BE2C (cell line): ENCODE results near the gene STOX2.

ENCODE experiments used
- DNase-seq: peaks from one replicate; pipeline ENCODE4 v3.0.0-alpha.2; 2020
- H3K27me3 ChIP-seq: fragments of 250-450 bp; sonication (Bioruptor Pico); 2 replicates; pipeline ENCODE4 v1.5.1; 2020; ENCODE audit warnings: mild to moderate bottlenecking
- H3K36me3 ChIP-seq: fragments of 250-450 bp; sonication (Bioruptor Pico); 2 replicates; pipeline ENCODE4 v1.5.1; 2020; ENCODE audit warnings: mild to moderate bottlenecking
- H3K4me1 ChIP-seq: fragments of 250-450 bp; sonication (Bioruptor Pico); 2 replicates; pipeline ENCODE4 v1.5.1; 2020
- H3K4me3 ChIP-seq: 2 replicates; pipeline ENCODE4 v1.5.1; 2011; ENCODE audit warnings: low read depth, low read length
- H3K9me3 ChIP-seq: fragments of 250-450 bp; sonication (Bioruptor Pico); 2 replicates; pipeline ENCODE4 v1.5.1; 2020
- TF ChIP-seq, protein P1 (sequence below): IDR thresholded peaks from 2 replicates; pipeline ENCODE4 v1.5.1; 2012; ENCODE audit warnings: mild to moderate bottlenecking, low read depth, low read length

STOX2 gene

DNA sequence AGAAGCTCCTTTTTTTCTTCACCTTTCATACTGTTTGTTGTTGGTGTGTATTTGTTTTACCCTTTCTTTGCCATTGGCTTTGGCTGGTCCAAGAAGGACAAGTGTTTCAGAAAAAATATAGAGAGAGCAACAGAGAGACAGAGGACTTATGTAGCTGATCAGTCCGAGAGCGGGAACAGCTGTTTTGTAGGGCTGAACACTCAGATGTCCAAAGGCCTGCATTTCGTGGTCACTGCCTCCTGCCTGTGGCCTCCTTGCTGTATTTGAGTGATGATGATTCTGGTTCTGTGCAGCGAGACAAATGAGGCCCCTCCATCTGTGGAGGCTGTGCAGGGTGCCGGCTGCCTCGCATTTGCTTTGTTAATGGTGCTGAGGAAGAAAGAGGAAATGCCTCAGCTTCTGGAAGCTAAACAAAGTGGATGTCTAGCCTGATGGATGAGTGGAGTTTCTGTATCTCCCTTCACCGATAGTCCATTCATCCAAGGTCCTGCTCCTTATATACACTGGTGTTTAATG, 19.8 kb upstream of the STOX2 start:
- Histone ChIP-seq H3K36me3 (no peaks in the 10 kb centered on the region), H3K4me3 (no peak overlapping the region), H3K27me3 (no peaks in the 10 kb centered on the region), H3K4me1 (peaks cover 2% of the 10 kb centered on the region; the same call in 1 of the 2 replicates), H3K9me3 (no peaks in the 10 kb centered on the region)
- no peak for DNase-seq
- TF ChIP-seq, protein P1, sequence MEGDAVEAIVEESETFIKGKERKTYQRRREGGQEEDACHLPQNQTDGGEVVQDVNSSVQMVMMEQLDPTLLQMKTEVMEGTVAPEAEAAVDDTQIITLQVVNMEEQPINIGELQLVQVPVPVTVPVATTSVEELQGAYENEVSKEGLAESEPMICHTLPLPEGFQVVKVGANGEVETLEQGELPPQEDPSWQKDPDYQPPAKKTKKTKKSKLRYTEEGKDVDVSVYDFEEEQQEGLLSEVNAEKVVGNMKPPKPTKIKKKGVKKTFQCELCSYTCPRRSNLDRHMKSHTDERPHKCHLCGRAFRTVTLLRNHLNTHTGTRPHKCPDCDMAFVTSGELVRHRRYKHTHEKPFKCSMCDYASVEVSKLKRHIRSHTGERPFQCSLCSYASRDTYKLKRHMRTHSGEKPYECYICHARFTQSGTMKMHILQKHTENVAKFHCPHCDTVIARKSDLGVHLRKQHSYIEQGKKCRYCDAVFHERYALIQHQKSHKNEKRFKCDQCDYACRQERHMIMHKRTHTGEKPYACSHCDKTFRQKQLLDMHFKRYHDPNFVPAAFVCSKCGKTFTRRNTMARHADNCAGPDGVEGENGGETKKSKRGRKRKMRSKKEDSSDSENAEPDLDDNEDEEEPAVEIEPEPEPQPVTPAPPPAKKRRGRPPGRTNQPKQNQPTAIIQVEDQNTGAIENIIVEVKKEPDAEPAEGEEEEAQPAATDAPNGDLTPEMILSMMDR, result no peak

DNA sequence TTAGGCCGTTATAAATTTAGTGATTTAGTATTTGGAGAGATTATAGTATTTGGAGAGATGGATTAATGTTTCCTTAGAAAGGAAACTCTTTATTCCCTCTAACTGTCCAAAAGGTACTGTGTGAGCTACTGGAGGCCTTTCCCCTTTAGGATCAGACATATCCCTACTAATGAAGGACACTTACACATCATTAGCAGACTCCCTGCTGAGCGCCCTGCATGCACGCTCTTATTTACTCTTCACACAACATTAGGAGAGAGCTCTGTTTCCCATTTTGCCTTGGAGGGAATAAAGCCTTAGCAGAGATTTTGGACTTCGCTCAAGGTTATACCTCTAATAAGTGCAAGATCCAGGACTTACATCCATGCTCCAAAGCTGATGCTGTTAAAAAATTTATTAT, 17.8 kb upstream of the STOX2 start:
- TF ChIP-seq, protein P1, result no peak
- no peaks in the 10 kb centered on the region for H3K9me3 ChIP-seq
- no peak overlapping the region for H3K4me3 ChIP-seq
- no peaks in the 10 kb centered on the region for H3K36me3 ChIP-seq
- no peaks in the 10 kb centered on the region for H3K27me3 ChIP-seq
- H3K4me1 ChIP-seq, result peaks cover 2% of the 10 kb centered on the region; the same call in 1 of the 2 replicates
- no peak for DNase-seq

GRCh38 chr4:183888564-183888963, 16.5 kb upstream of the STOX2 start:
- TF ChIP-seq, protein P1, result no peak
- Histone ChIP-seq H3K36me3 (no peaks in the 10 kb centered on the region), H3K4me1 (no peaks in the 10 kb centered on the region), H3K27me3 (no peaks in the 10 kb centered on the region), H3K4me3 (no peak overlapping the region), H3K9me3 (no peaks in the 10 kb centered on the region)
- DNase-seq, result no peak

GRCh38 chr4:183889190-183889589, 15.9 kb upstream of the STOX2 start:
- no peaks in the 10 kb centered on the region for H3K36me3 ChIP-seq
- TF ChIP-seq, protein P1, result no peak
- no peak overlapping the region for H3K4me3 ChIP-seq
- H3K27me3 ChIP-seq, result no peaks in the 10 kb centered on the region
- H3K9me3 ChIP-seq, result no peaks in the 10 kb centered on the region
- DNase-seq, result no peak
- H3K4me1 ChIP-seq, result no peaks in the 10 kb centered on the region

DNA sequence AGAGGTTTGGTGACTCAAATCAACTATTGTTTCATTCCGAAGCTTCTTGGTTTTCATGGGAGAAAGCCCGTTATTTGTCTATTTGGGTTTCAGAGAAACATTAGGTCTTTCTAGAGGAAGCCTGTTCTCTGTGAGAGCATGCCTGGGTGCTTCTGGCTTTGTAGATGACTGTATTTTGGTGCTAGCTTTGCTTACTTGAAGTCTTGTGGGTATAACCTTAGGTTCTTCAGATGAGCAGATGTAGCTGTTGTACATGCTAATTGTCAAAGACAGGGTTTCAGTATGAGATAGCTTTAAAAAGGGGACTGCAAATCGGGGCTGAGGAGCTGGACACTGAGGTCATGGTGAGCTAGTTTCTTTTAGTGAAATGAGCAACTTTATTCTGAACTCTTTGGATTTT, 7.9 kb upstream of the STOX2 start:
- Histone ChIP-seq H3K36me3 (no peaks in the 10 kb centered on the region), H3K4me3 (no peak overlapping the region), H3K4me1 (no peaks in the 10 kb centered on the region), H3K27me3 (no peaks in the 10 kb centered on the region), H3K9me3 (no peaks in the 10 kb centered on the region)
- TF ChIP-seq, protein P1, result no peak
- DNase-seq, result no peak

- DNase-seq, result no peak
- Histone ChIP-seq H3K4me1 (no peaks in the 10 kb centered on the region), H3K9me3 (no peaks in the 10 kb centered on the region), H3K36me3 (no peaks in the 10 kb centered on the region), H3K27me3 (no peaks in the 10 kb centered on the region), H3K4me3 (no peak overlapping the region)
- TF ChIP-seq, protein P1, result no peak
Measured at GRCh38 chr4:183898456-183898855, 6.7 kb upstream of the STOX2 start.
